ENCODE data around the gene TMEM88.

DNA sequence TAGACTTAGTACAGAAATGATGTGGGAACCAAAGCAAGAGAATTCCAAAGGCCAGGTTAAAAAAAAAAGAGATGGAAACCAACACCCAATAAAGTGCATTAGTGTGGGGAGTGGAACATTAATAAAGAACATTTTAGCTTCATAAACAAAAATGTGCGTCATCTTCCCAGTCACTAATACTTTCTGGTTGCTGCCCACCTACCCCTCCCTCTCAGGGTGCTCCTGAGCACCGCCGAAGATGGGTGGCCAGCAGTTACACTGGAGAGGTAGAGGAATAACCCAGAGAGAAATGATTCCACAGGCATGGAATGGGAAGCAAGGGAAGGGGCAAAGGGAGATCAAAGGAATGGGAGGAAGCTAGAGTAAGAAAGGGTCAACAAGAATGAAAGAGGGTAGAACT lies 27.8 kb downstream of the TMEM88 start:
- TF ChIP-seq, protein P1, sequence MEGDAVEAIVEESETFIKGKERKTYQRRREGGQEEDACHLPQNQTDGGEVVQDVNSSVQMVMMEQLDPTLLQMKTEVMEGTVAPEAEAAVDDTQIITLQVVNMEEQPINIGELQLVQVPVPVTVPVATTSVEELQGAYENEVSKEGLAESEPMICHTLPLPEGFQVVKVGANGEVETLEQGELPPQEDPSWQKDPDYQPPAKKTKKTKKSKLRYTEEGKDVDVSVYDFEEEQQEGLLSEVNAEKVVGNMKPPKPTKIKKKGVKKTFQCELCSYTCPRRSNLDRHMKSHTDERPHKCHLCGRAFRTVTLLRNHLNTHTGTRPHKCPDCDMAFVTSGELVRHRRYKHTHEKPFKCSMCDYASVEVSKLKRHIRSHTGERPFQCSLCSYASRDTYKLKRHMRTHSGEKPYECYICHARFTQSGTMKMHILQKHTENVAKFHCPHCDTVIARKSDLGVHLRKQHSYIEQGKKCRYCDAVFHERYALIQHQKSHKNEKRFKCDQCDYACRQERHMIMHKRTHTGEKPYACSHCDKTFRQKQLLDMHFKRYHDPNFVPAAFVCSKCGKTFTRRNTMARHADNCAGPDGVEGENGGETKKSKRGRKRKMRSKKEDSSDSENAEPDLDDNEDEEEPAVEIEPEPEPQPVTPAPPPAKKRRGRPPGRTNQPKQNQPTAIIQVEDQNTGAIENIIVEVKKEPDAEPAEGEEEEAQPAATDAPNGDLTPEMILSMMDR (IDR thresholded peaks at IDR 0.05): no peak
- TF ChIP-seq EP300 (IDR thresholded peaks at IDR 0.05) (no peak), POLR2A (IDR thresholded peaks at IDR 0.05) (no peak), POLR2AphosphoS5 (IDR thresholded peaks at IDR 0.05) (no peak)

Measured in gastroesophageal sphincter (tissue), 3 donors.